ENCODE data around the gene ROBO1. TPM values are rescaled to one million over a fixed set of nuclear protein-coding genes. Genes with fewer than 3 reads are reported as not detected.

Gene ROBO1
- total and polyA plus RNA-seq, 2 donors (not counting 1 experiment from before 2014, with no cell fraction given) = 0.27 to 3.2 TPM

DNA sequence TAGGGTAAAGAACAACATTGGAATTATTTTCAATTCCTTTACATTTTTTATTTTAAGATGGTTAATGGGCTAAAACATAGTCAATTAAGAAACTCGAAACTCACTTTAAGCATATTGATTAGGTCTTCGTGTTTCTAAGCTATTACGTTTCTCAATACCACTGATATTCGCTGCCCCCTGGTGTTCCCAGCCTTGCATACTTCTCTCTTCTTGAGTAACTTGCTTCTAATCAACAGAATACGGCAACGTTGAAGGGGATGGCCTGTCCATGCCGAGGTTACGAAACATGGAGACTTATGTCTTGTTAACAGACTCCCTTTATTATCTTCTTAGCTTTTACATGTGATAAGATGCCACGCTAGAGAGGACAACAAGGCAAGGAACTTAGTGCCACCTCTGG is 43.6 kb downstream of the ROBO1 start:
- TF ChIP-seq, protein P1, sequence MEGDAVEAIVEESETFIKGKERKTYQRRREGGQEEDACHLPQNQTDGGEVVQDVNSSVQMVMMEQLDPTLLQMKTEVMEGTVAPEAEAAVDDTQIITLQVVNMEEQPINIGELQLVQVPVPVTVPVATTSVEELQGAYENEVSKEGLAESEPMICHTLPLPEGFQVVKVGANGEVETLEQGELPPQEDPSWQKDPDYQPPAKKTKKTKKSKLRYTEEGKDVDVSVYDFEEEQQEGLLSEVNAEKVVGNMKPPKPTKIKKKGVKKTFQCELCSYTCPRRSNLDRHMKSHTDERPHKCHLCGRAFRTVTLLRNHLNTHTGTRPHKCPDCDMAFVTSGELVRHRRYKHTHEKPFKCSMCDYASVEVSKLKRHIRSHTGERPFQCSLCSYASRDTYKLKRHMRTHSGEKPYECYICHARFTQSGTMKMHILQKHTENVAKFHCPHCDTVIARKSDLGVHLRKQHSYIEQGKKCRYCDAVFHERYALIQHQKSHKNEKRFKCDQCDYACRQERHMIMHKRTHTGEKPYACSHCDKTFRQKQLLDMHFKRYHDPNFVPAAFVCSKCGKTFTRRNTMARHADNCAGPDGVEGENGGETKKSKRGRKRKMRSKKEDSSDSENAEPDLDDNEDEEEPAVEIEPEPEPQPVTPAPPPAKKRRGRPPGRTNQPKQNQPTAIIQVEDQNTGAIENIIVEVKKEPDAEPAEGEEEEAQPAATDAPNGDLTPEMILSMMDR (IDR thresholded peaks at IDR 0.05) = no peak
- Mint-ChIP-seq H3K9me3 (ENCODE audit: insufficient read depth) (no peaks in the 10 kb centered on the region), H3K4me1 (no peaks in the 10 kb centered on the region), H3K27me3 (no peaks in the 10 kb centered on the region), H3K27ac (no peak overlapping the region), H3K4me3 (no peak overlapping the region)
- H3K4me1 ChIP-seq (ENCODE audit: control insufficient read depth in 2 of 2, insufficient read depth in 2 of 2, low read length in 2 of 2) = no peaks in the 10 kb centered on the region
- no peak for ATAC-seq (ENCODE audit: low read depth)
- no peaks in the 10 kb centered on the region for H3K36me3 ChIP-seq (replicated peaks in 1 of 2; ENCODE audit: control extremely low read depth in 1 of 2, control insufficient read depth in 1 of 2, extremely low read depth in 1 of 2, insufficient read depth in 2 of 2, low read length in 1 of 2)
- H3K4me3 ChIP-seq (ENCODE audit: control extremely low read depth in 1 of 5, extremely low read depth in 1 of 5, insufficient read depth in 1 of 5, low read depth in 2 of 5, low read length in 4 of 5) = no peak overlapping the region
- peaks cover 0 to 3% (median 0%) of the 10 kb centered on the region in 3 donors for H3K9me3 ChIP-seq (ENCODE audit: control extremely low read depth in 1 of 3, control insufficient read depth in 2 of 3, insufficient read depth in 1 of 3, low read length in 2 of 3)
- H3K4me2 ChIP-seq (replicated peaks; ENCODE audit: low read depth, low read length, poor library complexity, severe bottlenecking) = no peak overlapping the region
- no peaks in the 10 kb centered on the region for H3K27me3 ChIP-seq (replicated peaks in 1 of 4; ENCODE audit: control extremely low read depth in 1 of 4, control insufficient read depth in 3 of 4, insufficient read depth in 4 of 4, low read length in 3 of 4)
- no peak overlapping the region for H3K9ac ChIP-seq (ENCODE audit: low read length)
- H4K20me1 ChIP-seq (ENCODE audit: control insufficient read depth, insufficient read depth, low read length, poor library complexity, severe bottlenecking) = no peaks in the 10 kb centered on the region
- DNase-seq = no peak
- no peak overlapping the region for H2AFZ ChIP-seq (ENCODE audit: insufficient read depth, low read depth, low read length, poor library complexity, severe bottlenecking)
- no peaks in the 10 kb centered on the region for H3K79me2 ChIP-seq (ENCODE audit: control insufficient read depth, insufficient read depth, low read length)
- ChIA-PET CTCF (no interaction called here), POLR2A (no interaction called here)
- no peak overlapping the region for H3K27ac ChIP-seq (ENCODE audit: low read length in 2 of 2)
- intact Hi-C loops (cut with micrococcal nuclease) = no loop called here
- WGBS (ENCODE audit: insufficient coverage) = 85% methylated on average over 6 of the region's 9 CpGs

DNA sequence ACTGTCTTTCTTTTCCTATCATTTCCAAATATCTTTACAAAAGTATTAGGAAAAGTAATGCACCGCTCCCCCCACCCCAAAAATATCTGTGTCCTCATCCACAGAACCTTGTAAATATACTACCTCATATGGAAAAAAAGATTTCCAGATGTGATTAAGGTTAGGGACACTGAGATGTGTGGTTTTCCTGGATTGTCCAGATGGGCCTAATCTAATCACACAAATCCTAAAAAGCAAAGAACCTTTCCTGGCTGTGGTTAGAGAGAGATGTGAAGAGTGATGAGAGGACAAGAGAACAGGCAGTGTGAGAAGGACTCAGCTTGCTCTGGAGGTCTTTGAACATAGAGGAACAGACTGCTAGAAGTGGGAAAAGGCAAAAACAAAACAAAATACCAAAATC is 77.7 kb downstream of the ROBO1 start:
- no CpG with 5 or more reads among the region's 1 CpG for WGBS (ENCODE audit: insufficient coverage)
- Mint-ChIP-seq H3K27ac (no peak overlapping the region), H3K9me3 (ENCODE audit: insufficient read depth) (peaks cover 4% of the 10 kb centered on the region), H3K4me1 (no peaks in the 10 kb centered on the region), H3K27me3 (no peaks in the 10 kb centered on the region), H3K4me3 (no peak overlapping the region)
- POLR2A ChIA-PET = no interaction called here
- no peaks in the 10 kb centered on the region for H3K4me1 ChIP-seq (ENCODE audit: control insufficient read depth in 2 of 2, insufficient read depth in 2 of 2, low read length in 2 of 2)
- no peak for DNase-seq
- TF ChIP-seq, protein P1 (IDR thresholded peaks at IDR 0.05) = no peak
- TF ChIP-seq EZH2 (IDR thresholded peaks at IDR 0.05; ENCODE audit: borderline replicate concordance, insufficient read depth, low read depth, low read length, poor library complexity, severe bottlenecking) = no peak
- intact Hi-C loops (cut with micrococcal nuclease) = no loop called here
- no peaks in the 10 kb centered on the region for H4K20me1 ChIP-seq (ENCODE audit: control insufficient read depth, insufficient read depth, low read length, poor library complexity, severe bottlenecking)
- H3K79me2 ChIP-seq (ENCODE audit: control insufficient read depth, insufficient read depth, low read length) = no peaks in the 10 kb centered on the region
- no peak overlapping the region for H3K4me3 ChIP-seq (ENCODE audit: control extremely low read depth in 1 of 5, extremely low read depth in 1 of 5, insufficient read depth in 1 of 5, low read depth in 2 of 5, low read length in 4 of 5)
- peaks cover 0 to 3% (median 0%) of the 10 kb centered on the region in 3 donors for H3K9me3 ChIP-seq (ENCODE audit: control extremely low read depth in 1 of 3, control insufficient read depth in 2 of 3, insufficient read depth in 1 of 3, low read length in 2 of 3)
- H2AFZ ChIP-seq (ENCODE audit: insufficient read depth, low read depth, low read length, poor library complexity, severe bottlenecking) = no peak overlapping the region
- H3K27ac ChIP-seq (ENCODE audit: low read length in 2 of 2) = no peak overlapping the region
- ATAC-seq (ENCODE audit: low read depth) = no peak
- H3K36me3 ChIP-seq (replicated peaks in 1 of 2; ENCODE audit: control extremely low read depth in 1 of 2, control insufficient read depth in 1 of 2, extremely low read depth in 1 of 2, insufficient read depth in 2 of 2, low read length in 1 of 2) = no peaks in the 10 kb centered on the region
- H3K4me2 ChIP-seq (replicated peaks; ENCODE audit: low read depth, low read length, poor library complexity, severe bottlenecking) = no peak overlapping the region
- H3K27me3 ChIP-seq (replicated peaks in 1 of 4; ENCODE audit: control extremely low read depth in 1 of 4, control insufficient read depth in 3 of 4, insufficient read depth in 4 of 4, low read length in 3 of 4) = no peaks in the 10 kb centered on the region
- CTCF ChIA-PET = no interaction called here
- no peak overlapping the region for H3K9ac ChIP-seq (ENCODE audit: low read length)

Measured in B cell (primary cell).